ENCODE data around the gene KCNG2.
A peak's percentile ranks its signal among the peaks of the same experiment; 100 is the strongest.
"Not testable (repeated sequence)": the region's sequence is repeated elsewhere in the genome, so short reads cannot be mapped to it uniquely, and the experiment has no call there.

KCNG2 gene

GRCh38 chr18:79868811-79869541 lies 71.2 kb downstream of the KCNG2 start:
- DNase-seq: no peak

GRCh38 chr18:79869591-79870300 lies 72.0 kb downstream of the KCNG2 start:
- DNase-seq: no peak

- peak in 6 of 51 donors; percentile 2 to 54 (median 22) for DNase-seq
Observed at GRCh38 chr18:79870301-79871025, 72.7 kb downstream of the KCNG2 start.

- DNase-seq: no peak
Observed at GRCh38 chr18:79871026-79871390, 73.3 kb downstream of the KCNG2 start.

- no peak for DNase-seq
Observed at GRCh38 chr18:79871481-79872091, 73.8 kb downstream of the KCNG2 start.

- no peak for DNase-seq
Observed at GRCh38 chr18:79872527-79873444, 75.0 kb downstream of the KCNG2 start.

- DNase-seq: no peak
Observed at GRCh38 chr18:79873449-79874110, 75.8 kb downstream of the KCNG2 start.

- DNase-seq: no peak
Observed at GRCh38 chr18:79874553-79875530, 77.1 kb downstream of the KCNG2 start.

GRCh38 chr18:79875531-79875919 lies 77.8 kb downstream of the KCNG2 start:
- DNase-seq: no peak

- DNase-seq: peak in 5 of 51 donors; percentile 7 to 31 (median 23)
Observed at GRCh38 chr18:79875931-79876461, 78.3 kb downstream of the KCNG2 start.

- no peak for DNase-seq
Observed at GRCh38 chr18:79876497-79876896, 78.8 kb downstream of the KCNG2 start.

- DNase-seq: peak in 4 of 51 donors; percentile 7 to 35 (median 10)
Observed at GRCh38 chr18:79877163-79878091, 79.7 kb downstream of the KCNG2 start.

- not testable (repeated sequence) for DNase-seq
Observed at GRCh38 chr18:79878246-79878645, 80.5 kb downstream of the KCNG2 start.

GRCh38 chr18:79878741-79879378 lies 81.1 kb downstream of the KCNG2 start:
- DNase-seq: no peak

GRCh38 chr18:79879566-79879965 lies 81.8 kb downstream of the KCNG2 start:
- no peak for DNase-seq

GRCh38 chr18:79881695-79882094 lies 84.0 kb downstream of the KCNG2 start:
- peak in 19 of 51 donors; percentile 6 to 65 (median 36) for DNase-seq

All from hypothalamus (tissue), 51 donors.